D341Med (cell line): ENCODE measurements around the gene ATP6V0B.
A peak's percentile ranks its signal among the peaks of the same experiment; 100 is the strongest.

ENCODE experiments used
- DNase-seq: peaks from one replicate; pipeline ENCODE4 v3.0.0; 2012; ENCODE audit warnings: low spot score

Gene ATP6V0B

DNA sequence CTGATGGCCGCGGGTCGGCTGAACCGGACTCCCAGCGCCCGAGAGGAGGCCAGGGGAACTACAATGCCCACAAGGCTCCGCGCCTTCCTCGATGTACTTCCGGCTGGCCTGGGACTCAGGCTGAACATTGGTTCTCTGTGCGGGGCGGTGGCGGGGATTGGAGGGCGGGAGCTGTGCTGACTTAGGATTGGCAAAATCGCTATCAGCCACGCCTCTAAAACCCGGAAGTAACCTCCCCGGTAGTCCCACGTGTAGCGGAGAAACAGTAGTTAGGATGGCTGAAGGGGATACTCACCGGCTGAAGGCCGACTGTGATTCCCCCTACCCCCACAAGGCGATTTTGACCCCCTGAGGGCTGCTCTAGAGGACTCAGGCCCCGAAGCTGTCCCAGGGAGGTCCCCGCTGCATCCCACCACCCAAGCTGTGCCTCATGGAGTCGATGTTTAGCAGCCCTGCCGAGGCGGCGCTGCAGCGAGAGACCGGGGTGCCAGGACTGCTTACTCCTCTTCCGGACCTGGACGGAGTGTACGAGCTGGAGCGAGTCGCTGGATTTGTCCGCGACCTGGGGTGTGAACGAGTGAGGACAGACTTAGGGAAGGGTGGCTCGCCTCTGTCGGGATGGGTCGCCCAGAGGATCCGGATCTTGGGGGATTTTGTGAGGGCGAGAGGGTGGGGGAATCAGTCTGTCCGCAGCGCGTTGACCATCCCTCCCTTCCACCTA lies 4.9 kb upstream of the ATP6V0B start, which contains the start of gene DPH2:
DPH2 (plus strand) TSS at position 265 of the 721 bp plus-strand sequence; CDS start at position 431, 166 bp downstream.
- peak; percentile 96 for DNase-seq

DNA sequence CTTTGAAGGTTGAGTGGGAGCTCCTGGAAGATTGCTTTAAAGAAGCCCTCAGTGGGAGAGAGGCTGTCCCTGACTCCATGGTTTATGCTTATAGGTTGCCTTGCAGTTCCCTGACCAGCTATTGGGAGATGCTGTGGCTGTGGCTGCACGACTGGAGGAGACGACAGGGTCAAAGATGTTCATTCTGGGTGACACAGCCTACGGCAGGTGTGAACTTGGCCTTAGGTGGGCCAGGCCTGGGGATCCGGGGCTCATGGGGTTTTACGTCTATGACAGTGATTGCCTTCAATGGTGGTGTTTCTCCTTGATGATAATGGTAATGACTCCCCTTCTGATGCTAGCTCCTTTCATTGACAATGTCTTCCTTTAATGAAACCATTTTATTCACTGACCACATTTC lies 4.3 kb upstream of the ATP6V0B start:
- DNase-seq: no peak

DNA sequence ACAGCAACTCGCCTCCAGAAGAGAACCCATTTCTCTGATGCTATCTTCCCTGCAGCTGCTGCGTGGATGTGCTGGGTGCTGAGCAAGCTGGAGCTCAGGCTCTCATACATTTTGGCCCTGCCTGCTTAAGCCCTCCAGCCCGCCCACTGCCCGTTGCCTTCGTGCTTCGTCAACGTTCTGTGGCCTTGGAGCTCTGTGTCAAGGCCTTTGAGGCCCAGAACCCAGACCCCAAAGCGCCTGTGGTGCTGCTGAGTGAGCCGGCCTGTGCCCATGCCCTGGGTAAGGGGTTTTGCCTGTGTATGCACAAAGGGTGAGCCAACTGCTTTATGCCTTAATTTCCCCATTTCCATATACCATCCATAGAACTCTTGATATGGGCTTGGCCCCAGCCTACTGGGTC lies 3.8 kb upstream of the ATP6V0B start:
- DNase-seq: no peak

DNA sequence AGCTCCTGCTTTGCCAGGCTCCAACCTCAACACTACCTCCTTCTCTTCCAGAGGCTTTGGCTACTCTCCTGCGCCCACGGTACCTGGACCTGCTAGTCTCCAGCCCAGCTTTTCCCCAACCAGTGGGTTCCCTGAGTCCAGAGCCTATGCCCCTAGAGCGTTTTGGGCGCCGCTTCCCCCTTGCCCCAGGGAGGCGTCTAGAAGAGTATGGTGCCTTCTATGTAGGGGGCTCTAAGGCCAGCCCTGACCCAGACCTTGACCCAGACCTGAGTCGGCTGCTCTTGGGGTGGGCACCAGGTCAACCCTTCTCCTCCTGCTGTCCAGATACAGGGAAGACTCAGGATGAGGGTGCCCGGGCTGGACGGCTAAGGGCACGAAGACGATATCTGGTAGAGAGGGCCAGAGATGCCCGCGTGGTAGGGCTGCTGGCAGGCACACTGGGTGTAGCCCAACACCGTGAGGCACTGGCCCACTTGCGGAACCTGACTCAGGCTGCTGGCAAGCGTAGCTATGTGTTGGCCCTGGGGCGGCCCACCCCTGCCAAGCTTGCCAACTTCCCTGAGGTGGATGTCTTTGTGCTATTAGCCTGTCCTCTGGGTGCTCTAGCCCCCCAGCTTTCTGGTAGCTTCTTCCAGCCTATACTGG lies 3.3 kb upstream of the ATP6V0B start:
- DNase-seq: no peak

DNA sequence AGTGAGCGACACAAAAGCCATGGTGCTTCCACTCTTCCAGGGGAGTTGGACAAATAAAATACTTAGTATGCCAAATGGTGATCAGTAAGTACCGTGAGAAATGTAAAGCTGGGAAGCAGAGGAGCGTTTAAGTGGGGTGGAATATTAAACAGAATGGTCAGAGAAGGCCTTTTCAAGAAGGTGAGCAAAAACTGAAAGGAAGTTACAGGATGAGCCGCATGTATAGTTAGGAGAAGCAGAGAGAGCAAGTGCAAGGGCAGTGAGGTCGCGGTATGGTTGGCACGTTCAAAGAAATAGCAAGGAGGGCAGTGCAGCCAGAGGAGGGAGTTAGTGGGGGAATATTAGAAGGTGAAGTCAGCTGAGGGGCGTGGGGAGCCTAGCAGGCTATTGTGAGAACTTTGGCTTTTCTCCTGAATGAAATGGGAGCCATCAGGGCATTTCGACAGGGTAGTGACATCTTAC lies 748 bp upstream of the ATP6V0B start:
- DNase-seq: peak; percentile 47

GRCh38 chr1:43975249-43975961 lies 645 bp downstream of the ATP6V0B start:
- DNase-seq: no peak

- no peak for DNase-seq
These were observed 1.3 kb downstream of the ATP6V0B start for GRCh38 chr1:43976045-43976444.

DNA sequence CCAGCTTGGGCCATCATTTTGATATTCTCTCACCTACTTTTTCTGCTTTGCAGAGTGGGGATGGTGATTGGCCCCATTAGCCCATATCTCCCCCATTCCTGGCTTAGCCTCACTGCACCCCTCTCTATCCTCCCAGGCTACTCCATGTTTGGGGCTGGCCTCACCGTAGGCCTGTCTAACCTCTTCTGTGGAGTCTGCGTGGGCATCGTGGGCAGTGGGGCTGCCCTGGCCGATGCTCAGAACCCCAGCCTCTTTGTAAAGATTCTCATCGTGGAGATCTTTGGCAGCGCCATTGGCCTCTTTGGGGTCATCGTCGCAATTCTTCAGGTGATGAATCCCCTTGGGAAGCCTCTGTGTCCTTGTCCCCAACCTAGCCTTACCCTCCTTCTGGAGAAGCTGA lies 2.1 kb downstream of the ATP6V0B start:
- DNase-seq: no peak

DNA sequence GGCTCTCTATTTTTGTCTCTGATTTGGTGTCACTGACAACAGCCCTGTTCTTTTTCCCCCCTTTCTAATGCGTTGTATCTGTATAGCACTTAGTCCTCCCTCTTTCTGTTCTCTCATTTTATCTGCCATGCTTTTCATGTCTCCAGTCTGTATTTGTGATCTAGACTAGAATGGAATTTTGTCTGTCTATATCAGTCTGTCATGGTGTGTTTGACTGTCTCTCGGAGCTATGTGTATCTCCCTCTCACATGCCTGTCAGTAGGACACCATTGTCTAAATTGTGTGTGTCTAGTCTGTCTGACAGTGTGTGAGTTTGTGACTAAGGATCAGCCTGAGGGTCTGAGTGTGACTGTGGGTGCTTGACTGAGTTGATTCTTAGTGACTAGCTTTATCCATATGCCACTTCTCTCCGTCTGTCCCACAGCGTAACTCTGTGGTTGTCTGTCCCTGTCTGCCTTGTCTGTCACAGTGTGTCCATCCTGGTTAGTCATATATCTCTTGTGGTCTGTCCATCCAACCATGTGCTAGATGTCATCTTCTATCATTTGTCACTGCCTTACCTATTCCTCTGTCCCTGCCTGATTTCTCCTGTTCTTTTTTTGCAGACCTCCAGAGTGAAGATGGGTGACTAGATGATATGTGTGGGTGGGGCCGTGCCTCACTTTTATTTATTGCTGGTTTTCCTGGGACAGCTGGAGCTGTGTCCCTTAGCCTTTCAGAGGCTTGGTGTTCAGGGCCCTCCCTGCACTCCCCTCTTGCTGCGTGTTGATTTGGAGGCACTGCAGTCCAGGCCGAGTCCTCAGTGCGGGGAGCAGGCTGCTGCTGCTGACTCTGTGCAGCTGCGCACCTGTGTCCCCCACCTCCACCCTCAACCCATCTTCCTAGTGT lies 2.9 kb downstream of the ATP6V0B start:
- no peak for DNase-seq

GRCh38 chr1:43978264-43978550 lies 3.4 kb downstream of the ATP6V0B start:
- DNase-seq: no peak

- DNase-seq: peak; percentile 91
These were observed 3.9 kb downstream of the ATP6V0B start, which contains the start of gene B4GALT2 for GRCh38 chr1:43978551-43979260. Gene B4GALT2, plus strand, starts transcription at chr1:43979210. Its CDS starts 1,951 bp downstream, at chr1:43981161.

DNA sequence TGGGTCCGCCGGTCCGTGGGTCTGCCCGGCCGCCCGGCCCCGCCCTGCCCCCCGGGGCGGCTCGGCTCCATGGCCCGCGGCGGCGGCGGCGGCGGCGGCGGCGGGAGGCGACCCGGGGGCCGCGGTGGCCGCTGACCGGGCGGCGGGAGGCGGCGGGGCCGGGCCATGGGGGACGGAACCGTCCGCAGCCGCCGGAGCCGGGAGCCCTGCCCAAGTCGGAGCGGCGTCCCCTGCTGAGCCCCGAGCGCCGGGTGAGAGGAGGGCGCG lies 4.4 kb downstream of the ATP6V0B start:
- no peak for DNase-seq

- DNase-seq: peak; percentile 68
These were observed 4.9 kb downstream of the ATP6V0B start for GRCh38 chr1:43979528-43980254.

- DNase-seq: no peak
These were observed 5.7 kb downstream of the ATP6V0B start for GRCh38 chr1:43980255-43981134.

GRCh38 chr1:43981135-43981491 lies 6.4 kb downstream of the ATP6V0B start:
- DNase-seq: no peak

DNA sequence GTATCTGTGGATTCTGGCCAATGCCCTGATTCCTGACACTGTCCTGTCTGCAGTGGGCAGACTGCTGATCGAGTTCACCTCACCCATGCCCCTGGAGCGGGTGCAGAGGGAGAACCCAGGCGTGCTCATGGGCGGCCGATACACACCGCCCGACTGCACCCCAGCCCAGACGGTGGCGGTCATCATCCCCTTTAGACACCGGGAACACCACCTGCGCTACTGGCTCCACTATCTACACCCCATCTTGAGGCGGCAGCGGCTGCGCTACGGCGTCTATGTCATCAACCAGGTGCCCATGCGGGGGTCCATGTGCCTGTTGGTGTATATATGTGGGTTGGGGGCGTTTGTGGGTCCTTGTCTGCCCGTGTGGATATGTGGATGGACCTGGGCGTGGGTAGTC lies 6.9 kb downstream of the ATP6V0B start:
- DNase-seq: no peak

- DNase-seq: no peak
These were observed 7.5 kb downstream of the ATP6V0B start for GRCh38 chr1:43982241-43982640.

DNA sequence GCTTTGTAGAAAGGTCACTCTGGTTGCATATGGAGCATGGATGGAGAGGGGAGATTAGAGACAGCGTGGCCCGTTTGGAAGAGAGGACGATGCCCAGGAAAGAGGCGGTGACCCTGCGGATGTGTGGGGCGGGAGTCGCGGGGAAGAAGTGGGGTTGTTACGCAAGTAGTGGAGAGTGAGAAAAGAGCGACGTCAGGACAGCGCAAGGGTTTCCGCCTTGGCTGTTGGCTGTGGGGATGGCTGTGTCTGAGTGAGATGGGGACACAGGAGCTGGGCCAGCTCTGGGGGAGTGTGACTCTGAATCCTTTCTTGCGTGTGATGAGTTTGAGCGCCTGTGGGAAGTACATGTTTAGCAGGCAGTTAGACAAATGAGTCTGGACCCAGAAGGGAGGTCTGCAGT lies 8.0 kb downstream of the ATP6V0B start:
- no peak for DNase-seq

GRCh38 chr1:43983253-43983899 lies 8.6 kb downstream of the ATP6V0B start:
- DNase-seq: no peak

- no peak for DNase-seq
These were observed 10.1 kb downstream of the ATP6V0B start for GRCh38 chr1:43984855-43985254.
